GM12878 (cell line): ENCODE results near the gene MZT2A. TPM values are rescaled to one million over a fixed set of nuclear protein-coding genes. Genes with fewer than 3 reads are reported as not detected.
A peak's percentile ranks its signal among the peaks of the same experiment; 100 is the strongest.
"Not testable (repeated sequence)": the region's sequence is repeated elsewhere in the genome, so short reads cannot be mapped to it uniquely, and the experiment has no call there.

Source experiments
- ATAC-seq: fragments of 200-7000 bp; cut with Tn5 transposase; 3 replicates; pipeline ENCODE4 v1.9.1; 2020; ENCODE audit warnings: mild to moderate bottlenecking, moderate library complexity
- BruUV-seq: library from RNA; stranded (reverse); fragments of 400-500 nt; replicated peaks from 2 replicates; lab custom pipeline; 2021; lab: Mats Ljungman, UMichigan
- CTCF ChIA-PET: fragments of 300-600 bp; sonication (Branson Sonifier 250); formaldehyde crosslinking; extraction: SDS; loops from one replicate; lab custom pipeline; 2021; ENCODE audit warnings: inconsistent platforms; lab: Yijun Ruan, JAX
- POLR2A ChIA-PET: fragments of 350-600 bp; formaldehyde crosslinking; extraction: SDS; loops from one replicate; lab custom pipeline; 2021; ENCODE audit warnings: inconsistent platforms; lab: Charles Lee
- RAD21 ChIA-PET: fragments of 300-600 bp; sonication (Branson Sonifier 250); formaldehyde crosslinking; loops from one replicate; lab custom pipeline; 2023; ENCODE audit warnings: antibody characterized with exemption; ENCODE audit not compliant: unreplicated experiment; lab: Charles Lee
- SMC1A ChIA-PET: fragments of 300-600 bp; sonication (Branson Sonifier 250); formaldehyde crosslinking; loops from one replicate; lab custom pipeline; 2023; ENCODE audit not compliant: unreplicated experiment, uncharacterized antibody; lab: Charles Lee
- DNase-seq: peaks from one replicate; pipeline ENCODE4 v3.0.0-alpha.2; 2011; ENCODE audit warnings: low read depth, low spot score
- FAIRE-seq: peaks from 3 replicates; lab custom pipeline; 2011; peaks lifted over from hg19 to GRCh38; lab: Jason Lieb, UNC
- H2AFZ ChIP-seq: 2 replicates; pipeline ENCODE4 v1.6.0; 2011; ENCODE audit warnings: low read depth, low read length, control low read depth; ENCODE audit not compliant: control insufficient read depth
- H3K27ac ChIP-seq: 2 replicates; pipeline ENCODE4 v1.5.1; 2011; ENCODE audit warnings: control low read depth; ENCODE audit not compliant: control insufficient read depth, insufficient read depth
- H3K27me3 ChIP-seq, 2 experiments: replicated peaks in 1 of 2; 2 replicates each; pipeline versions ENCODE4 v1.6.0 to v1.6.1; 2011; ENCODE audit warnings: low read length in 1 of 2; ENCODE audit not compliant: control insufficient read depth in 2 of 2, insufficient read depth in 2 of 2
- H3K36me3 ChIP-seq, 2 experiments: 2 replicates each; pipeline ENCODE4 v1.5.1; 2011; ENCODE audit warnings: low read length in 1 of 2; ENCODE audit not compliant: control insufficient read depth in 2 of 2, insufficient read depth in 2 of 2
- H3K4me1 ChIP-seq: 2 replicates; pipeline ENCODE4 v1.6.1; 2011; ENCODE audit warnings: mild to moderate bottlenecking, low read length, moderate library complexity, mixed read lengths; ENCODE audit not compliant: control insufficient read depth, insufficient read depth
- H3K4me2 ChIP-seq: 2 replicates; pipeline ENCODE4 v1.6.0; 2011; ENCODE audit warnings: control low read depth; ENCODE audit not compliant: control insufficient read depth, insufficient read depth
- H3K4me3 ChIP-seq: fragments of 200-600 bp; sonication (generic); 2 replicates; pipeline ENCODE4 v1.5.1; 2016
- H3K79me2 ChIP-seq: 2 replicates; pipeline ENCODE4 v1.6.0; 2011; ENCODE audit warnings: low read length; ENCODE audit not compliant: control insufficient read depth, insufficient read depth
- H3K9ac ChIP-seq: 2 replicates; pipeline ENCODE4 v1.8.0; 2011; ENCODE audit warnings: low read length, control low read depth, mixed read lengths; ENCODE audit not compliant: control insufficient read depth, insufficient read depth
- H3K9me3 ChIP-seq: replicated peaks from 3 replicates; pipeline ENCODE4 v1.5.1; 2011; ENCODE audit warnings: mild to moderate bottlenecking, low read length; ENCODE audit not compliant: control insufficient read depth, insufficient read depth
- H4K20me1 ChIP-seq: 2 replicates; pipeline ENCODE4 v1.6.0; 2011; ENCODE audit not compliant: control insufficient read depth, insufficient read depth
- BACH1 ChIP-seq: fragments of 450-650 bp; IDR thresholded peaks from 2 replicates; pipeline ENCODE4 v1.6.1; 2017; ENCODE audit warnings: mild to moderate bottlenecking, borderline replicate concordance
- EZH2 ChIP-seq: IDR thresholded peaks from 2 replicates; pipeline ENCODE4 v1.6.1; 2012; ENCODE audit warnings: low read depth, mild to moderate bottlenecking, control low read depth, inconsistent platforms, low read length, borderline replicate concordance; ENCODE audit not compliant: control insufficient read depth
- MYC ChIP-seq: IDR thresholded peaks from 2 replicates; pipeline ENCODE4 v1.6.1; 2011; ENCODE audit warnings: mild to moderate bottlenecking, low read length, moderate library complexity, inconsistent platforms; ENCODE audit not compliant: insufficient read depth, insufficient replicate concordance, insufficient read length, severe bottlenecking
- NFXL1 ChIP-seq: fragments of 450-650 bp; IDR thresholded peaks from 2 replicates; pipeline ENCODE4 v1.6.1; 2017; ENCODE audit warnings: antibody characterized with exemption, mild to moderate bottlenecking, borderline replicate concordance
- NFYB ChIP-seq: IDR thresholded peaks from 2 replicates; pipeline ENCODE4 v1.6.1; 2011; ENCODE audit warnings: low read depth, mild to moderate bottlenecking, low read length, improper control_type of control experiment, moderate library complexity; ENCODE audit not compliant: insufficient read depth
- POLR2A ChIP-seq: IDR thresholded peaks from 2 replicates; pipeline ENCODE4 v1.6.1; 2011; ENCODE audit warnings: low read depth, mild to moderate bottlenecking, low read length
- TAF1 ChIP-seq: IDR thresholded peaks from 2 replicates; pipeline ENCODE4 v1.6.1; 2011; ENCODE audit warnings: mild to moderate bottlenecking, low read depth, low read length, borderline replicate concordance
- ZSCAN29 ChIP-seq: fragments of 450-650 bp; IDR thresholded peaks from 2 replicates; pipeline ENCODE4 v1.6.1; 2017; ENCODE audit warnings: mild to moderate bottlenecking, moderate library complexity
- WGBS: methylation state at CpG from one replicate; pipeline ENCODE4 v1.1.6; 2016; ENCODE audit warnings: low lambda C conversion rate; ENCODE audit not compliant: insufficient replicate concordance, insufficient coverage; ENCODE audit errors: missing lambda C conversion rate; 5-methylcytosine and 5-hydroxymethylcytosine counted together
- in situ Hi-C: fragments of 300-500 bp; cut with MboI; formaldehyde crosslinking; loops from 9 replicates; pipeline ENCODE4 v1.14.3; 2018; ENCODE audit warnings: mixed read lengths
- intact Hi-C: fragments of 100-400 bp; cut with micrococcal nuclease; formaldehyde crosslinking; loops from one replicate; pipeline ENCODE4 v1.14.2; 2022; ENCODE audit not compliant: unreplicated experiment
- polyA plus RNA-seq, 11 experiments: library from polyadenylated mRNA; depleted of rRNA in 4 of 11; unstranded in 6 of 11; stranded (reverse) in 5 of 11; fragments of >200 nt; fragmentation: Nextera tagmentation in 4 of 11; fragmentation: Illumina TruSeq in 1 of 11; extraction: Ambion mirVana in 4 of 11; extraction: Trizol in 1 of 11; gene quantifications; 1 replicate in 1 of 11; 2 replicates in 10 of 11; pipeline versions ENCODE4 v1.2.1 to v1.2.3, GENCODE V29; 2011 to 2016; ENCODE audit warnings: inconsistent platforms in 2 of 11, missing spikeins in 2 of 11, low read depth in 1 of 11
- total RNA-seq, 4 experiments: library from RNA; depleted of rRNA in 3 of 4; stranded (reverse); fragments of >200 nt in 3 of 4; fragmentation: Illumina TruSeq in 1 of 4; extraction: Trizol in 1 of 4; gene quantifications; 2 replicates each; pipeline versions ENCODE4 v1.2.1 to v1.2.3, GENCODE V29; 2013 to 2021
- TF ChIP-seq, protein P1 (sequence below), 3 experiments: IDR thresholded peaks in 2 of 3; conservative IDR thresholded peaks in 1 of 3; 2 replicates each; pipeline ENCODE4 v1.5.1; 2011; ENCODE audit warnings: low read depth in 3 of 3, low read length in 3 of 3, mild to moderate bottlenecking in 3 of 3, control low read depth in 2 of 3, moderate library complexity in 2 of 3, inconsistent platforms in 1 of 3, mixed read lengths in 1 of 3; ENCODE audit not compliant: control insufficient read depth in 2 of 3, insufficient read depth in 1 of 3; ENCODE audit errors: extremely low read depth in 1 of 3

MZT2A gene
- total and polyA plus RNA-seq, 10 of the 15 experiments (the other 5 are each of a cell fraction or from before 2014, with no cell fraction given) = 6.3 to 325 (median 151) TPM

- H3K79me2 ChIP-seq, ATAC-seq, H3K9ac ChIP-seq, SMC1A ChIA-PET, H3K9me3 ChIP-seq, H3K4me1 ChIP-seq, BruUV-seq, FAIRE-seq, H3K4me2 ChIP-seq, CTCF ChIA-PET, H3K27ac ChIP-seq, H3K27me3 ChIP-seq, intact Hi-C loops, H4K20me1 ChIP-seq, RAD21 ChIA-PET, H2AFZ ChIP-seq, H3K4me3 ChIP-seq, in situ Hi-C loops, DNase-seq: not testable (repeated sequence)
- WGBS = 72% methylated on average over 4 of the region's 24 CpGs
- POLR2A ChIA-PET = interaction anchor here (0.6 kb wide), 1 partner anchor 1143 kb away, joined by 5 read pairs; no protein-coding TSS in a partner anchor
- peaks cover 0 to 21% of the 10 kb centered on the region in 2 experiments; a peak in 3 of 4 replicates for H3K36me3 ChIP-seq
- peak; percentile 22; the same call in 1 of the 2 replicates for TF ChIP-seq POLR2A
Measured at GRCh38 chr2:131519871-131520470, 27.8 kb upstream of the MZT2A start.

DNA sequence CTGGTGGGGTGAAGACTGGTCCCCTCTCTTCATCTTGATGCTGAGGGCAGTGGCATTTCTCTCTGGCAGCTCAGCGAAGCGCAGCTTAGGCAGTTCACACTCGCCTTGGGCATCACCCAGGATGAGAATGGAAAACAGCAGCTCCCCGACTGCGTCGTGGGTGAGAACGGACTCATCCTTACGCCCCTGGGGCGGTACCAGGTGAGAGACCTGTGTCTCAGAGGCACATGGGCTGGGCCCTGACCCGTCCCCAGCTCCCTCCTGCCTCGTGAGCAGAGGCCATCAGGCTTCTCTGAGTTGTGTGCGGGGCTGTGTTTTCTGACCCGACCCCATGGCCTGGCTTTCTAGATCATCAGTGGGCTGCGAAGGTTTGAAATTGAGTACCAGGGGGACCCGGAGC, 27.3 kb upstream of the MZT2A start:
- WGBS = 93% methylated on average over 15 of the region's 15 CpGs
- Histone ChIP-seq H3K4me3 (no peak overlapping the region), H3K9me3 (no peaks in the 10 kb centered on the region), H3K4me2 (no peak overlapping the region), H3K27ac (no peak overlapping the region), H3K79me2 (no peaks in the 10 kb centered on the region; the same call in 1 of the 2 replicates), H2AFZ (no peak overlapping the region), H4K20me1 (no peaks in the 10 kb centered on the region), H3K4me1 (peaks cover 8% of the 10 kb centered on the region), H3K9ac (no peak overlapping the region), H3K27me3 (no peaks in the 10 kb centered on the region), H3K36me3 (peaks cover 0 to 21% of the 10 kb centered on the region in 2 experiments; a peak in 3 of 4 replicates)
- intact Hi-C loops (no loop called here), in situ Hi-C loops (no loop called here)
- POLR2A ChIA-PET = interaction anchor here (0.6 kb wide), 1 partner anchor 1142 kb away, joined by 5 read pairs; no protein-coding TSS in a partner anchor
- no TSS peak for BruUV-seq
- no peak for TF ChIP-seq MYC
- TF ChIP-seq NFYB = no peak
- TF ChIP-seq, protein P1, sequence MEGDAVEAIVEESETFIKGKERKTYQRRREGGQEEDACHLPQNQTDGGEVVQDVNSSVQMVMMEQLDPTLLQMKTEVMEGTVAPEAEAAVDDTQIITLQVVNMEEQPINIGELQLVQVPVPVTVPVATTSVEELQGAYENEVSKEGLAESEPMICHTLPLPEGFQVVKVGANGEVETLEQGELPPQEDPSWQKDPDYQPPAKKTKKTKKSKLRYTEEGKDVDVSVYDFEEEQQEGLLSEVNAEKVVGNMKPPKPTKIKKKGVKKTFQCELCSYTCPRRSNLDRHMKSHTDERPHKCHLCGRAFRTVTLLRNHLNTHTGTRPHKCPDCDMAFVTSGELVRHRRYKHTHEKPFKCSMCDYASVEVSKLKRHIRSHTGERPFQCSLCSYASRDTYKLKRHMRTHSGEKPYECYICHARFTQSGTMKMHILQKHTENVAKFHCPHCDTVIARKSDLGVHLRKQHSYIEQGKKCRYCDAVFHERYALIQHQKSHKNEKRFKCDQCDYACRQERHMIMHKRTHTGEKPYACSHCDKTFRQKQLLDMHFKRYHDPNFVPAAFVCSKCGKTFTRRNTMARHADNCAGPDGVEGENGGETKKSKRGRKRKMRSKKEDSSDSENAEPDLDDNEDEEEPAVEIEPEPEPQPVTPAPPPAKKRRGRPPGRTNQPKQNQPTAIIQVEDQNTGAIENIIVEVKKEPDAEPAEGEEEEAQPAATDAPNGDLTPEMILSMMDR (IDR thresholded peaks at IDR 0.05 in 2 of 3, conservative IDR thresholded peaks at IDR 0.05 in 1 of 3; ENCODE audit: control insufficient read depth in 2 of 3, extremely low read depth in 1 of 3, insufficient read depth in 1 of 3, low read depth in 3 of 3, low read length in 3 of 3) = no peak
- no peak for TF ChIP-seq BACH1
- TF ChIP-seq TAF1 = no peak
- no peak for TF ChIP-seq ZSCAN29
- TF ChIP-seq EZH2 = no peak
- TF ChIP-seq NFXL1 = no peak
- DNase-seq (no peak), ATAC-seq (no peak), FAIRE-seq (no peak)
- CTCF ChIA-PET = no interaction called here
- RAD21 ChIA-PET = no interaction called here
- SMC1A ChIA-PET = no interaction called here
